Cardiac septum (tissue), 1 donor: ENCODE data around the gene CD93. TPM values are rescaled to one million over a fixed set of nuclear protein-coding genes. Genes with fewer than 3 reads are reported as not detected.

Source experiments
- total RNA-seq: library from RNA; stranded (reverse); fragmentation: NEBNext Ultra II Directional; extraction: Animal tissue kit (Norgen Biotek cat#: 25700); gene quantifications from one replicate; pipeline ENCODE4 v1.2.1, GENCODE V29; 2021
- donor health status: DM: no; HTN: no; CAD: no.

Gene CD93
- total RNA-seq, 1 donor from 2014 or later = 40.3 TPM

Other genes starting within 250 kb of the CD93 start
- not detected for gene SSTR4, start 51.0 kb downstream of the CD93 start, total RNA-seq
- 27.0 TPM for gene THBD, start 36.7 kb downstream of the CD93 start, total RNA-seq